ENCODE measurements around the gene CDC20. TPM values are rescaled to one million over a fixed set of nuclear protein-coding genes. Genes with fewer than 3 reads are reported as not detected.

CDC20 gene
- polyA plus RNA-seq, 1 of the 3 experiments (the other 2 are of a cell fraction) = 82.7 TPM

GRCh38 chr1:43358121-43358745, 548 bp upstream of the CDC20 start (continued):
- TF ChIP-seq SIN3A (IDR thresholded peaks at IDR 0.05; ENCODE audit: borderline replicate concordance, low read depth, low read length) = 0 out of 2 replicates have a peak, but pooled peaks have one; percentile 24
- TF ChIP-seq TAF1 (IDR thresholded peaks at IDR 0.05; ENCODE audit: borderline replicate concordance, low read depth, low read length) = no peak
- no peak for TF ChIP-seq EP300 (IDR thresholded peaks at IDR 0.05; ENCODE audit: borderline replicate concordance in 1 of 2, low read depth in 1 of 2, low read length in 1 of 2)
- TF ChIP-seq JUND (IDR thresholded peaks at IDR 0.05) = no peak
- no peak for TF ChIP-seq IRF3 (IDR thresholded peaks at IDR 0.05; ENCODE audit: low read depth, low read length)
- no peak for TF ChIP-seq MEF2A (IDR thresholded peaks at IDR 0.05; ENCODE audit: borderline replicate concordance, low read depth)
- TF ChIP-seq, protein P1, sequence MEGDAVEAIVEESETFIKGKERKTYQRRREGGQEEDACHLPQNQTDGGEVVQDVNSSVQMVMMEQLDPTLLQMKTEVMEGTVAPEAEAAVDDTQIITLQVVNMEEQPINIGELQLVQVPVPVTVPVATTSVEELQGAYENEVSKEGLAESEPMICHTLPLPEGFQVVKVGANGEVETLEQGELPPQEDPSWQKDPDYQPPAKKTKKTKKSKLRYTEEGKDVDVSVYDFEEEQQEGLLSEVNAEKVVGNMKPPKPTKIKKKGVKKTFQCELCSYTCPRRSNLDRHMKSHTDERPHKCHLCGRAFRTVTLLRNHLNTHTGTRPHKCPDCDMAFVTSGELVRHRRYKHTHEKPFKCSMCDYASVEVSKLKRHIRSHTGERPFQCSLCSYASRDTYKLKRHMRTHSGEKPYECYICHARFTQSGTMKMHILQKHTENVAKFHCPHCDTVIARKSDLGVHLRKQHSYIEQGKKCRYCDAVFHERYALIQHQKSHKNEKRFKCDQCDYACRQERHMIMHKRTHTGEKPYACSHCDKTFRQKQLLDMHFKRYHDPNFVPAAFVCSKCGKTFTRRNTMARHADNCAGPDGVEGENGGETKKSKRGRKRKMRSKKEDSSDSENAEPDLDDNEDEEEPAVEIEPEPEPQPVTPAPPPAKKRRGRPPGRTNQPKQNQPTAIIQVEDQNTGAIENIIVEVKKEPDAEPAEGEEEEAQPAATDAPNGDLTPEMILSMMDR (IDR thresholded peaks at IDR 0.05) = peak; percentile 67
- TF ChIP-seq FOXM1 (IDR thresholded peaks at IDR 0.05; ENCODE audit: low read depth) = no peak
- TF ChIP-seq, protein P2, sequence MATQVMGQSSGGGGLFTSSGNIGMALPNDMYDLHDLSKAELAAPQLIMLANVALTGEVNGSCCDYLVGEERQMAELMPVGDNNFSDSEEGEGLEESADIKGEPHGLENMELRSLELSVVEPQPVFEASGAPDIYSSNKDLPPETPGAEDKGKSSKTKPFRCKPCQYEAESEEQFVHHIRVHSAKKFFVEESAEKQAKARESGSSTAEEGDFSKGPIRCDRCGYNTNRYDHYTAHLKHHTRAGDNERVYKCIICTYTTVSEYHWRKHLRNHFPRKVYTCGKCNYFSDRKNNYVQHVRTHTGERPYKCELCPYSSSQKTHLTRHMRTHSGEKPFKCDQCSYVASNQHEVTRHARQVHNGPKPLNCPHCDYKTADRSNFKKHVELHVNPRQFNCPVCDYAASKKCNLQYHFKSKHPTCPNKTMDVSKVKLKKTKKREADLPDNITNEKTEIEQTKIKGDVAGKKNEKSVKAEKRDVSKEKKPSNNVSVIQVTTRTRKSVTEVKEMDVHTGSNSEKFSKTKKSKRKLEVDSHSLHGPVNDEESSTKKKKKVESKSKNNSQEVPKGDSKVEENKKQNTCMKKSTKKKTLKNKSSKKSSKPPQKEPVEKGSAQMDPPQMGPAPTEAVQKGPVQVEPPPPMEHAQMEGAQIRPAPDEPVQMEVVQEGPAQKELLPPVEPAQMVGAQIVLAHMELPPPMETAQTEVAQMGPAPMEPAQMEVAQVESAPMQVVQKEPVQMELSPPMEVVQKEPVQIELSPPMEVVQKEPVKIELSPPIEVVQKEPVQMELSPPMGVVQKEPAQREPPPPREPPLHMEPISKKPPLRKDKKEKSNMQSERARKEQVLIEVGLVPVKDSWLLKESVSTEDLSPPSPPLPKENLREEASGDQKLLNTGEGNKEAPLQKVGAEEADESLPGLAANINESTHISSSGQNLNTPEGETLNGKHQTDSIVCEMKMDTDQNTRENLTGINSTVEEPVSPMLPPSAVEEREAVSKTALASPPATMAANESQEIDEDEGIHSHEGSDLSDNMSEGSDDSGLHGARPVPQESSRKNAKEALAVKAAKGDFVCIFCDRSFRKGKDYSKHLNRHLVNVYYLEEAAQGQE (IDR thresholded peaks at IDR 0.05; ENCODE audit: low read depth, low read length) = no peak
- peak; percentile 76 for TF ChIP-seq POLR2AphosphoS5 (IDR thresholded peaks at IDR 0.05; ENCODE audit: low read depth, low read length)
- peak; percentile 20; the same call in 1 of the 2 replicates for TF ChIP-seq RAD21 (IDR thresholded peaks at IDR 0.05; ENCODE audit: low read length)
- TF ChIP-seq, protein P3, sequence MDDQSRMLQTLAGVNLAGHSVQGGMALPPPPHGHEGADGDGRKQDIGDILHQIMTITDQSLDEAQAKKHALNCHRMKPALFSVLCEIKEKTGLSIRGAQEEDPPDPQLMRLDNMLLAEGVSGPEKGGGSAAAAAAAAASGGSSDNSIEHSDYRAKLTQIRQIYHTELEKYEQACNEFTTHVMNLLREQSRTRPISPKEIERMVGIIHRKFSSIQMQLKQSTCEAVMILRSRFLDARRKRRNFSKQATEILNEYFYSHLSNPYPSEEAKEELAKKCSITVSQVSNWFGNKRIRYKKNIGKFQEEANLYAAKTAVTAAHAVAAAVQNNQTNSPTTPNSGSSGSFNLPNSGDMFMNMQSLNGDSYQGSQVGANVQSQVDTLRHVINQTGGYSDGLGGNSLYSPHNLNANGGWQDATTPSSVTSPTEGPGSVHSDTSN (IDR thresholded peaks at IDR 0.05) = 0 out of 2 replicates have a peak, but pooled peaks have one; percentile 3
- TF ChIP-seq ELF1 (IDR thresholded peaks at IDR 0.05) = 0 out of 2 replicates have a peak, but pooled peaks have one; percentile 8
- no peak for TF ChIP-seq GATA2 (CRISPR knock-in tag; IDR thresholded peaks at IDR 0.05)
- no peak for TF ChIP-seq YY1 (IDR thresholded peaks at IDR 0.05; ENCODE audit: low read depth)
